Keratinocyte (primary cell): ENCODE results near the gene ZFP2.

ENCODE experiments used
- CTCF ChIP-seq, 3 experiments: IDR thresholded peaks in 1 of 3; conservative IDR thresholded peaks in 1 of 3; optimal IDR thresholded peaks in 1 of 3; 2 replicates in 2 of 3; 3 replicates in 1 of 3; pipeline versions ENCODE3 to v1.5.1; 2011; ENCODE audit warnings: low read length in 3 of 3, mild to moderate bottlenecking in 3 of 3, moderate library complexity in 2 of 3, control low read depth in 1 of 3, inconsistent platforms in 1 of 3; ENCODE audit not compliant: insufficient read depth in 2 of 3; ENCODE audit errors: extremely low read depth in 1 of 3
- EZH2 ChIP-seq: IDR thresholded peaks from one replicate; pipeline ENCODE4 v1.6.1; 2012; ENCODE audit warnings: inconsistent platforms, mild to moderate bottlenecking, low read length, moderate library complexity

GRCh38 chr5:178849316-178849715 lies 46.4 kb upstream of the ZFP2 start:
- TF ChIP-seq CTCF (optimal IDR thresholded peaks at IDR 0.05 in 1 of 3, IDR thresholded peaks at IDR 0.05 in 1 of 3, conservative IDR thresholded peaks at IDR 0.05 in 1 of 3; ENCODE audit: extremely low read depth in 1 of 3, insufficient read depth in 2 of 3, low read length in 3 of 3) (no peak), EZH2 (no peak)
